Liver (tissue), 9 donors: ENCODE results near the gene TFG. TPM values are rescaled to one million over a fixed set of nuclear protein-coding genes. Genes with fewer than 3 reads are reported as not detected.

Experiments used
- DNase-seq: peaks from one replicate; pipeline ENCODE4 v3.0.0-alpha.2; 2017; ENCODE audit warnings: low spot score
- H3K27ac ChIP-seq, 2 donors: one replicate each; pipeline ENCODE4 v1.7.0; 2013; ENCODE audit warnings: inconsistent platforms in 2 of 2, low read length in 2 of 2, control low read depth in 1 of 2, low read depth in 1 of 2, mild to moderate bottlenecking in 1 of 2
- H3K27me3 ChIP-seq, 4 donors: one replicate each; pipeline versions ENCODE4 v1.6.1 to v1.7.0; 2013; ENCODE audit warnings: low read length in 3 of 4, inconsistent platforms in 1 of 4, mild to moderate bottlenecking in 1 of 4, moderate library complexity in 1 of 4; ENCODE audit not compliant: control insufficient read depth in 4 of 4, insufficient read depth in 4 of 4
- H3K36me3 ChIP-seq, 4 donors: one replicate each; pipeline versions ENCODE4 v1.6.1 to v1.7.0; 2013; ENCODE audit warnings: low read length in 3 of 4, mild to moderate bottlenecking in 3 of 4, low read depth in 1 of 4, moderate library complexity in 1 of 4; ENCODE audit not compliant: control insufficient read depth in 4 of 4, insufficient read depth in 3 of 4
- H3K4me1 ChIP-seq, 4 donors: one replicate each; pipeline versions ENCODE4 v1.6.1 to v1.7.0; 2013; ENCODE audit warnings: low read length in 3 of 4, mild to moderate bottlenecking in 3 of 4, moderate library complexity in 1 of 4; ENCODE audit not compliant: control insufficient read depth in 4 of 4, insufficient read depth in 4 of 4
- H3K4me3 ChIP-seq, 3 donors: one replicate each; pipeline versions ENCODE4 v1.6.1 to v1.7.0; 2013; ENCODE audit warnings: low read length in 3 of 3, control low read depth in 1 of 3, low read depth in 1 of 3, mild to moderate bottlenecking in 1 of 3
- H3K9ac ChIP-seq, 2 donors: one replicate each; pipeline ENCODE4 v1.7.0; 2013; ENCODE audit warnings: low read length in 2 of 2, mild to moderate bottlenecking in 2 of 2, moderate library complexity in 2 of 2, control low read depth in 1 of 2, low read depth in 1 of 2
- H3K9me3 ChIP-seq, 4 donors: one replicate each; pipeline versions ENCODE4 v1.6.1 to v1.7.0; 2013; ENCODE audit warnings: low read length in 3 of 4; ENCODE audit not compliant: control insufficient read depth in 4 of 4
- CTCF ChIP-seq: fragments of 150-350 bp; IDR thresholded peaks from 2 replicates; pipeline ENCODE4 v1.5.1; 2017; ENCODE audit warnings: improper control_type of control experiment, low read depth, low read length; ENCODE audit not compliant: missing input control
- EGR1 ChIP-seq, 2 donors: IDR thresholded peaks; 2 replicates each; pipeline ENCODE4 v1.6.1; 2016 to 2018; ENCODE audit warnings: antibody characterized with exemption in 2 of 2, low read depth in 2 of 2
- FOXA1 ChIP-seq: IDR thresholded peaks from 2 replicates; pipeline ENCODE4 v1.6.1; 2016; ENCODE audit warnings: antibody characterized with exemption
- FOXA2 ChIP-seq: IDR thresholded peaks from 2 replicates; pipeline ENCODE4 v1.6.1; 2016; ENCODE audit warnings: antibody characterized with exemption
- GABPA ChIP-seq, 2 donors: IDR thresholded peaks in 1 of 2; conservative IDR thresholded peaks in 1 of 2; 2 replicates each; pipeline ENCODE4 v1.6.1; 2016; ENCODE audit warnings: antibody characterized with exemption in 2 of 2, mild to moderate bottlenecking in 1 of 2, moderate library complexity in 1 of 2
- JUND ChIP-seq, 2 donors: IDR thresholded peaks; 2 replicates each; pipeline ENCODE4 v1.6.1; 2016; ENCODE audit warnings: antibody characterized with exemption in 2 of 2
- MAX ChIP-seq: IDR thresholded peaks from 2 replicates; pipeline ENCODE4 v1.6.1; 2016; ENCODE audit warnings: antibody characterized with exemption
- NR2F2 ChIP-seq: IDR thresholded peaks from 2 replicates; pipeline ENCODE4 v1.6.1; 2016; ENCODE audit warnings: antibody characterized with exemption
- REST ChIP-seq: IDR thresholded peaks from 2 replicates; pipeline ENCODE4 v1.6.1; 2016; ENCODE audit warnings: antibody characterized with exemption, mild to moderate bottlenecking
- RXRA ChIP-seq, 2 donors: IDR thresholded peaks; 2 replicates each; pipeline ENCODE4 v1.6.1; 2017 to 2018; ENCODE audit warnings: antibody characterized with exemption in 2 of 2, mild to moderate bottlenecking in 1 of 2
- TAF1 ChIP-seq: conservative IDR thresholded peaks from 2 replicates; pipeline ENCODE4 v1.6.1; 2016; ENCODE audit warnings: antibody characterized with exemption, mild to moderate bottlenecking
- ZBTB33 ChIP-seq: IDR thresholded peaks from 2 replicates; pipeline ENCODE4 v1.6.1; 2016; ENCODE audit warnings: antibody characterized with exemption
- WGBS: extraction: QIAGEN DNeasy Blood & Tissue Kit; methylation state at CpG from one replicate; pipeline ENCODE4 v1.1.7; 2013; 5-methylcytosine and 5-hydroxymethylcytosine counted together
- polyA plus RNA-seq, 2 donors: library from polyadenylated mRNA; stranded (reverse) in 1 of 2; unstranded in 1 of 2; fragments of 200-250 nt in 1 of 2; fragments of >200 nt in 1 of 2; fragmentation: Nextera tagmentation in 1 of 2; extraction: Ambion mirVana in 1 of 2; gene quantifications; one replicate each; pipeline versions ENCODE4 v1.2.1 to v1.2.3, GENCODE V29; 2013 to 2015
- total RNA-seq, 2 donors: library from RNA; depleted of rRNA; stranded (reverse); fragments of >200 nt; gene quantifications; one replicate each; pipeline ENCODE4 v1.2.3, GENCODE V29; 2014
- donor health status: healthy.
- donor health status: healthy.
- donor health status: healthy.
- donor health status: healthy.
- donor health status: healthy.

The TFG gene
- total and polyA plus RNA-seq, 4 donors = 42.4 to 70.8 (median 65.0) TPM

GRCh38 chr3:100696161-100696560 lies 13.1 kb upstream of the TFG start:
- H3K27me3 ChIP-seq = no peaks in the 10 kb centered on the region
- peaks cover 8 to 40% (median 16%) of the 10 kb centered on the region in 4 donors for H3K4me1 ChIP-seq

More at GRCh38 chr3:100696161-100696560, 13.1 kb upstream of the TFG start:
- Histone ChIP-seq H3K9me3 (no peaks in the 10 kb centered on the region), H3K27ac (no peak overlapping the region), H3K36me3 (no peaks in the 10 kb centered on the region), H3K4me3 (no peak overlapping the region), H3K9ac (no peak overlapping the region)
- WGBS = 93% methylated on average over 3 of the region's 3 CpGs
- no peak for DNase-seq
- TF ChIP-seq JUND (IDR thresholded peaks at IDR 0.05) = no peak
- no peak for TF ChIP-seq NR2F2
- TF ChIP-seq MAX = no peak
- no peak for TF ChIP-seq FOXA2
- TF ChIP-seq ZBTB33 = no peak
- no peak for TF ChIP-seq GABPA (IDR thresholded peaks at IDR 0.05 in 1 of 2, conservative IDR thresholded peaks at IDR 0.05 in 1 of 2)
- no peak for TF ChIP-seq EGR1 (IDR thresholded peaks at IDR 0.05; ENCODE audit: low read depth in 2 of 2)
- no peak for TF ChIP-seq FOXA1
- no peak for TF ChIP-seq TAF1
- TF ChIP-seq REST = no peak
- no peak for TF ChIP-seq RXRA (IDR thresholded peaks at IDR 0.05)
- no peak for TF ChIP-seq CTCF
